K562 (cell line): Measurements from ENCODE around the gene DGKA. TPM values are rescaled to one million over a fixed set of nuclear protein-coding genes. Genes with fewer than 3 reads are reported as not detected.

ENCODE experiments used
- FOSL1 ChIP-seq: fragments of 200-800 bp; sonication (Bioruptor generic); conservative IDR thresholded peaks from 2 replicates; pipeline ENCODE4 v1.6.1; 2016; ENCODE audit warnings: missing genetic modification characterization, missing compliant biosample characterization
- FOXP1 ChIP-seq: sonication (generic); formaldehyde crosslinking; IDR thresholded peaks from 2 replicates; pipeline ENCODE4 v1.8.0; 2022; ENCODE audit warnings: mild to moderate bottlenecking, missing genetic modification reagents
- JUN ChIP-seq, 2 experiments: sonication (generic) in 1 of 2; formaldehyde crosslinking in 1 of 2; IDR thresholded peaks; 2 replicates each; pipeline versions ENCODE4 v1.6.1 to v1.8.0; 2012 to 2022; ENCODE audit warnings: borderline replicate concordance in 2 of 2, mild to moderate bottlenecking in 2 of 2, improper control_type of control experiment in 1 of 2, low read depth in 1 of 2, low read length in 1 of 2, missing genetic modification reagents in 1 of 2
- KLF16 ChIP-seq: IDR thresholded peaks from 2 replicates; pipeline ENCODE4 v1.6.1; 2016; ENCODE audit warnings: antibody characterized with exemption
- MXI1 ChIP-seq: IDR thresholded peaks from 2 replicates; pipeline ENCODE4 v1.6.1; 2011; ENCODE audit warnings: low read depth, mild to moderate bottlenecking, improper control_type of control experiment, low read length
- SLC30A9 ChIP-seq: fragments of 250-450 bp; sonication (Bioruptor Pico); IDR thresholded peaks from 2 replicates; pipeline ENCODE4 v1.8.0; 2022; ENCODE audit warnings: mild to moderate bottlenecking, moderate library complexity
- ZEB2 ChIP-seq: fragments of 450-650 bp; IDR thresholded peaks from 2 replicates; pipeline ENCODE4 v1.6.1; 2016
- polyA plus RNA-seq, 8 experiments: library from polyadenylated mRNA; depleted of rRNA in 4 of 8; stranded (reverse) in 5 of 8; unstranded in 3 of 8; fragments of >200 nt; fragmentation: Nextera tagmentation in 2 of 8; fragmentation: Illumina TruSeq in 1 of 8; extraction: Ambion mirVana in 2 of 8; extraction: Trizol in 1 of 8; gene quantifications; 2 replicates each; pipeline versions ENCODE4 v1.2.1 to v1.2.3, GENCODE V29; 2011 to 2014; ENCODE audit warnings: inconsistent platforms in 1 of 8, missing spikeins in 1 of 8
- total RNA-seq, 7 experiments: library from RNA; depleted of rRNA in 6 of 7; stranded (reverse); fragments of >200 nt in 6 of 7; fragmentation: Illumina TruSeq in 2 of 7; extraction: Trizol in 2 of 7; gene quantifications; 2 replicates each; pipeline versions ENCODE4 v1.2.1 to v1.2.3, GENCODE V29; 2011 to 2021; ENCODE audit warnings: low replicate concordance in 1 of 7
- TF ChIP-seq, protein P1 (sequence below): conservative IDR thresholded peaks from 2 replicates; pipeline ENCODE4 v1.6.1; 2011; ENCODE audit warnings: low read depth, mild to moderate bottlenecking, low read length; ENCODE audit not compliant: control insufficient read depth
- TF ChIP-seq, protein P2 (sequence below): sonication (generic); formaldehyde crosslinking; IDR thresholded peaks from 2 replicates; pipeline ENCODE4 v1.8.1; 2022; ENCODE audit warnings: missing genetic modification reagents
- TF ChIP-seq, protein P3 (sequence below): fragments of 250-450 bp; sonication (Bioruptor Pico); IDR thresholded peaks from 2 replicates; pipeline ENCODE4 v1.4.0; 2020; ENCODE audit warnings: mild to moderate bottlenecking, moderate library complexity
- TF ChIP-seq, protein P4 (sequence below): sonication (generic); formaldehyde crosslinking; IDR thresholded peaks from 2 replicates; pipeline ENCODE4 v1.8.0; 2022; ENCODE audit warnings: missing genetic modification reagents, mild to moderate bottlenecking, borderline replicate concordance
- TF ChIP-seq, protein P5 (sequence below), 2 experiments: fragments of 450-650 bp; IDR thresholded peaks; 2 replicates each; pipeline ENCODE4 v1.6.1; 2018; ENCODE audit warnings: mild to moderate bottlenecking in 2 of 2, low read depth in 1 of 2; ENCODE audit not compliant: partially characterized antibody in 2 of 2

DGKA gene
- total and polyA plus RNA-seq, 9 of the 15 experiments (the other 6 are each of a cell fraction or from before 2014, with no cell fraction given) = 3.4 to 12.4 (median 6.2) TPM

DNA sequence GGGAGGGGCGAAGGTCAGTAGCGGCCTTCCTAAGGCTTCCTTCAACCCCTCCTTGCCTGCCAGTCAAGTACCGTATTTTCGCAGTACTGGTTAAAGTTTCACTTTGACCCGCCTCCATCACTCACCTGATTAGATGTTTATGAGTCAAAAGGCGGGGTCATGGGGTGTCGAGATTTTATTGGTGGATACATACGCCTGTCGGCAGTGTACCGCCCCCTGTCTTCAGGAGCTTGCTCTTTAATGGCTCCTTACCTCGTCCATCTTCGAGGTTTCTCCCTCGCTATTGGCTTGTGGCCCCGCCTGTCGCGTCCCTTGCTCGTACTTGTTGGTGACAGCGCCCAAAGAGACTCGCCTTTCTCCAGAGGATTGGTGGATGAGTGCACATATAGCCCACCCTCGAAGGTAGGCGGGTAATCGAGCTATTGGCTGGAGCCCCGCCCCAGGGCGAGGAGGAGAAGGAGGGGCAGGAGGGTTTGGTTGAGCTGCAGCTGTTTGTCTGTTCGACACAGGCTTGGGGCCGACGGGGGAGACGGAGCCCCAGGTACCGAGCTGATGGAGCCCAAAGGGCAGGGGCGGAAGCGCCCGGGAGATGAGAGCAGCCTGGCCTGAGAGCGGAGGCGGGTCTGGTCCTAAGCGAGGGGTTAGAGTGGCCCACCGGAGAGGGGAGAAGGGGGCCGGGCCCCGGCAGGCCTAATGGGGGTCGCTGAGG lies 42.8 kb downstream of the DGKA start, which contains the start of gene RAB5B (continued):
- TF ChIP-seq, protein P1, sequence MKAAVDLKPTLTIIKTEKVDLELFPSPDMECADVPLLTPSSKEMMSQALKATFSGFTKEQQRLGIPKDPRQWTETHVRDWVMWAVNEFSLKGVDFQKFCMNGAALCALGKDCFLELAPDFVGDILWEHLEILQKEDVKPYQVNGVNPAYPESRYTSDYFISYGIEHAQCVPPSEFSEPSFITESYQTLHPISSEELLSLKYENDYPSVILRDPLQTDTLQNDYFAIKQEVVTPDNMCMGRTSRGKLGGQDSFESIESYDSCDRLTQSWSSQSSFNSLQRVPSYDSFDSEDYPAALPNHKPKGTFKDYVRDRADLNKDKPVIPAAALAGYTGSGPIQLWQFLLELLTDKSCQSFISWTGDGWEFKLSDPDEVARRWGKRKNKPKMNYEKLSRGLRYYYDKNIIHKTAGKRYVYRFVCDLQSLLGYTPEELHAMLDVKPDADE = no peak; the same call in 1 of the 2 replicates
- TF ChIP-seq, protein P2, sequence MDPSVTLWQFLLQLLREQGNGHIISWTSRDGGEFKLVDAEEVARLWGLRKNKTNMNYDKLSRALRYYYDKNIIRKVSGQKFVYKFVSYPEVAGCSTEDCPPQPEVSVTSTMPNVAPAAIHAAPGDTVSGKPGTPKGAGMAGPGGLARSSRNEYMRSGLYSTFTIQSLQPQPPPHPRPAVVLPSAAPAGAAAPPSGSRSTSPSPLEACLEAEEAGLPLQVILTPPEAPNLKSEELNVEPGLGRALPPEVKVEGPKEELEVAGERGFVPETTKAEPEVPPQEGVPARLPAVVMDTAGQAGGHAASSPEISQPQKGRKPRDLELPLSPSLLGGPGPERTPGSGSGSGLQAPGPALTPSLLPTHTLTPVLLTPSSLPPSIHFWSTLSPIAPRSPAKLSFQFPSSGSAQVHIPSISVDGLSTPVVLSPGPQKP = no peak
- TF ChIP-seq SLC30A9 (CRISPR knock-in tag) = no peak
- no peak for TF ChIP-seq MXI1
- no peak for TF ChIP-seq KLF16
- TF ChIP-seq, protein P3, sequence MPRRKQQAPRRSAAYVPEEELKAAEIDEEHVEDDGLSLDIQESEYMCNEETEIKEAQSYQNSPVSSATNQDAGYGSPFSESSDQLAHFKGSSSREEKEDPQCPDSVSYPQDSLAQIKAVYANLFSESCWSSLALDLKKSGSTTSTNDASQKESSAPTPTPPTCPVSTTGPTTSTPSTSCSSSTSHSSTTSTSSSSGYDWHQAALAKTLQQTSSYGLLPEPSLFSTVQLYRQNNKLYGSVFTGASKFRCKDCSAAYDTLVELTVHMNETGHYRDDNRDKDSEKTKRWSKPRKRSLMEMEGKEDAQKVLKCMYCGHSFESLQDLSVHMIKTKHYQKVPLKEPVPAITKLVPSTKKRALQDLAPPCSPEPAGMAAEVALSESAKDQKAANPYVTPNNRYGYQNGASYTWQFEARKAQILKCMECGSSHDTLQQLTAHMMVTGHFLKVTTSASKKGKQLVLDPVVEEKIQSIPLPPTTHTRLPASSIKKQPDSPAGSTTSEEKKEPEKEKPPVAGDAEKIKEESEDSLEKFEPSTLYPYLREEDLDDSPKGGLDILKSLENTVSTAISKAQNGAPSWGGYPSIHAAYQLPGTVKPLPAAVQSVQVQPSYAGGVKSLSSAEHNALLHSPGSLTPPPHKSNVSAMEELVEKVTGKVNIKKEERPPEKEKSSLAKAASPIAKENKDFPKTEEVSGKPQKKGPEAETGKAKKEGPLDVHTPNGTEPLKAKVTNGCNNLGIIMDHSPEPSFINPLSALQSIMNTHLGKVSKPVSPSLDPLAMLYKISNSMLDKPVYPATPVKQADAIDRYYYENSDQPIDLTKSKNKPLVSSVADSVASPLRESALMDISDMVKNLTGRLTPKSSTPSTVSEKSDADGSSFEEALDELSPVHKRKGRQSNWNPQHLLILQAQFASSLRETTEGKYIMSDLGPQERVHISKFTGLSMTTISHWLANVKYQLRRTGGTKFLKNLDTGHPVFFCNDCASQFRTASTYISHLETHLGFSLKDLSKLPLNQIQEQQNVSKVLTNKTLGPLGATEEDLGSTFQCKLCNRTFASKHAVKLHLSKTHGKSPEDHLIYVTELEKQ = no peak
- TF ChIP-seq, protein P4, sequence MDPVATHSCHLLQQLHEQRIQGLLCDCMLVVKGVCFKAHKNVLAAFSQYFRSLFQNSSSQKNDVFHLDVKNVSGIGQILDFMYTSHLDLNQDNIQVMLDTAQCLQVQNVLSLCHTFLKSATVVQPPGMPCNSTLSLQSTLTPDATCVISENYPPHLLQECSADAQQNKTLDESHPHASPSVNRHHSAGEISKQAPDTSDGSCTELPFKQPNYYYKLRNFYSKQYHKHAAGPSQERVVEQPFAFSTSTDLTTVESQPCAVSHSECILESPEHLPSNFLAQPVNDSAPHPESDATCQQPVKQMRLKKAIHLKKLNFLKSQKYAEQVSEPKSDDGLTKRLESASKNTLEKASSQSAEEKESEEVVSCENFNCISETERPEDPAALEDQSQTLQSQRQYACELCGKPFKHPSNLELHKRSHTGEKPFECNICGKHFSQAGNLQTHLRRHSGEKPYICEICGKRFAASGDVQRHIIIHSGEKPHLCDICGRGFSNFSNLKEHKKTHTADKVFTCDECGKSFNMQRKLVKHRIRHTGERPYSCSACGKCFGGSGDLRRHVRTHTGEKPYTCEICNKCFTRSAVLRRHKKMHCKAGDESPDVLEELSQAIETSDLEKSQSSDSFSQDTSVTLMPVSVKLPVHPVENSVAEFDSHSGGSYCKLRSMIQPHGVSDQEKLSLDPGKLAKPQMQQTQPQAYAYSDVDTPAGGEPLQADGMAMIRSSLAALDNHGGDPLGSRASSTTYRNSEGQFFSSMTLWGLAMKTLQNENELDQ = no peak
- TF ChIP-seq FOSL1 (tag) = peak; percentile 93
- no peak; the same call in 1 of the 2 replicates for TF ChIP-seq FOXP1 (CRISPR knock-in tag)
- no peak; the same call in 1 of the 2 replicates for TF ChIP-seq JUN (IDR thresholded peaks at IDR 0.05; ENCODE audit: borderline replicate concordance, low read depth, low read length)
- no peak; the same call in 1 of the 2 replicates for TF ChIP-seq JUN (CRISPR knock-in tag; IDR thresholded peaks at IDR 0.05; ENCODE audit: borderline replicate concordance)
- no peak for TF ChIP-seq ZEB2
- TF ChIP-seq, protein P5, sequence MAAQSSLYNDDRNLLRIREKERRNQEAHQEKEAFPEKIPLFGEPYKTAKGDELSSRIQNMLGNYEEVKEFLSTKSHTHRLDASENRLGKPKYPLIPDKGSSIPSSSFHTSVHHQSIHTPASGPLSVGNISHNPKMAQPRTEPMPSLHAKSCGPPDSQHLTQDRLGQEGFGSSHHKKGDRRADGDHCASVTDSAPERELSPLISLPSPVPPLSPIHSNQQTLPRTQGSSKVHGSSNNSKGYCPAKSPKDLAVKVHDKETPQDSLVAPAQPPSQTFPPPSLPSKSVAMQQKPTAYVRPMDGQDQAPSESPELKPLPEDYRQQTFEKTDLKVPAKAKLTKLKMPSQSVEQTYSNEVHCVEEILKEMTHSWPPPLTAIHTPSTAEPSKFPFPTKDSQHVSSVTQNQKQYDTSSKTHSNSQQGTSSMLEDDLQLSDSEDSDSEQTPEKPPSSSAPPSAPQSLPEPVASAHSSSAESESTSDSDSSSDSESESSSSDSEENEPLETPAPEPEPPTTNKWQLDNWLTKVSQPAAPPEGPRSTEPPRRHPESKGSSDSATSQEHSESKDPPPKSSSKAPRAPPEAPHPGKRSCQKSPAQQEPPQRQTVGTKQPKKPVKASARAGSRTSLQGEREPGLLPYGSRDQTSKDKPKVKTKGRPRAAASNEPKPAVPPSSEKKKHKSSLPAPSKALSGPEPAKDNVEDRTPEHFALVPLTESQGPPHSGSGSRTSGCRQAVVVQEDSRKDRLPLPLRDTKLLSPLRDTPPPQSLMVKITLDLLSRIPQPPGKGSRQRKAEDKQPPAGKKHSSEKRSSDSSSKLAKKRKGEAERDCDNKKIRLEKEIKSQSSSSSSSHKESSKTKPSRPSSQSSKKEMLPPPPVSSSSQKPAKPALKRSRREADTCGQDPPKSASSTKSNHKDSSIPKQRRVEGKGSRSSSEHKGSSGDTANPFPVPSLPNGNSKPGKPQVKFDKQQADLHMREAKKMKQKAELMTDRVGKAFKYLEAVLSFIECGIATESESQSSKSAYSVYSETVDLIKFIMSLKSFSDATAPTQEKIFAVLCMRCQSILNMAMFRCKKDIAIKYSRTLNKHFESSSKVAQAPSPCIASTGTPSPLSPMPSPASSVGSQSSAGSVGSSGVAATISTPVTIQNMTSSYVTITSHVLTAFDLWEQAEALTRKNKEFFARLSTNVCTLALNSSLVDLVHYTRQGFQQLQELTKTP (IDR thresholded peaks at IDR 0.05; ENCODE audit: low read depth in 1 of 2, partially characterized antibody in 2 of 2) = no peak
